GM23338 (cell line): ENCODE data around the gene TAF11. TPM values are rescaled to one million over a fixed set of nuclear protein-coding genes. Genes with fewer than 3 reads are reported as not detected.

Source experiments
- CREB1 ChIP-seq: fragments of 250-450 bp; sonication (Bioruptor Pico); IDR thresholded peaks from 2 replicates; pipeline ENCODE4 v1.5.0; 2020; ENCODE audit warnings: low read depth, mild to moderate bottlenecking, moderate library complexity
- ETS1 ChIP-seq: IDR thresholded peaks from 2 replicates; pipeline ENCODE4 v1.6.1; 2016; ENCODE audit warnings: antibody characterized with exemption
- EZH2 ChIP-seq: fragments of 200-600 bp; sonication (generic); IDR thresholded peaks from one replicate; pipeline ENCODE4 v1.8.0; 2017; ENCODE audit warnings: antibody characterized with exemption, mild to moderate bottlenecking, low read depth; ENCODE audit not compliant: unreplicated experiment
- EZH2phosphoT487 ChIP-seq: fragments of 200-600 bp; sonication (generic); IDR thresholded peaks from one replicate; pipeline ENCODE4 v1.8.1; 2018; ENCODE audit warnings: antibody characterized with exemption; ENCODE audit not compliant: unreplicated experiment
- JUNB ChIP-seq: IDR thresholded peaks from one replicate; pipeline ENCODE4 v1.6.1; 2016; ENCODE audit warnings: antibody characterized with exemption; ENCODE audit not compliant: unreplicated experiment
- NANOG ChIP-seq: IDR thresholded peaks from 2 replicates; pipeline ENCODE4 v1.6.1; 2016; ENCODE audit warnings: antibody characterized with exemption, borderline replicate concordance
- POLR2AphosphoS5 ChIP-seq: IDR thresholded peaks from 2 replicates; pipeline ENCODE4 v1.6.1; 2016; ENCODE audit warnings: antibody characterized with exemption, low read depth
- STAT1 ChIP-seq: IDR thresholded peaks from one replicate; pipeline ENCODE4 v1.6.1; 2016; ENCODE audit warnings: antibody characterized with exemption; ENCODE audit not compliant: unreplicated experiment
- ZNF462 ChIP-seq: fragments of 250-450 bp; sonication (Bioruptor Pico); IDR thresholded peaks from 2 replicates; pipeline ENCODE4 v1.5.0; 2020; ENCODE audit warnings: mild to moderate bottlenecking, moderate library complexity
- polyA plus RNA-seq: library from polyadenylated mRNA; unstranded; fragments of >200 nt; fragmentation: Nextera tagmentation; extraction: Ambion mirVana; gene quantifications from 2 replicates; pipeline ENCODE4 v1.2.1, GENCODE V29; 2016
- total RNA-seq: library from RNA; depleted of rRNA; stranded (reverse); fragments of >200 nt; shearing (Covaris generic); gene quantifications from 2 replicates; pipeline ENCODE4 v1.2.3, GENCODE V29; 2014; rRNA removed

Gene TAF11
- total and polyA plus RNA-seq, 2 experiments from 2014 or later, result 51.1 to 65.3 TPM

- TF ChIP-seq ZNF462 (no peak), STAT1 (no peak), CREB1 (CRISPR knock-in tag) (no peak), NANOG (no peak), POLR2AphosphoS5 (no peak), EZH2 (no peak), EZH2phosphoT487 (no peak), ETS1 (no peak), JUNB (no peak)
Observed at GRCh38 chr6:34829137-34829536, 58.7 kb downstream of the TAF11 start (continued).

Other genes with a start within 250 kb of the TAF11 start
- 76.4 and 80.1 TPM in 2 replicates for gene ILRUN, start 191.3 kb downstream of the TAF11 start, total RNA-seq
- gene ILRUN, start 191.3 kb downstream of the TAF11 start, polyA plus RNA-seq, result 17.6 and 19.2 TPM in 2 replicates
- gene SNRPC, start 130.5 kb downstream of the TAF11 start, total RNA-seq, result 121 and 163 TPM in 2 replicates
- gene SNRPC, start 130.5 kb downstream of the TAF11 start, polyA plus RNA-seq, result 385 and 415 TPM in 2 replicates
- 15.3 and 18.4 TPM in 2 replicates for gene BLTP3A, start 96.0 kb downstream of the TAF11 start, total RNA-seq
- gene BLTP3A, start 96.0 kb downstream of the TAF11 start, polyA plus RNA-seq, result 2.9 and 3.4 TPM in 2 replicates
- 29.6 and 31.9 TPM in 2 replicates for gene ANKS1A, start 1.2 kb upstream of the TAF11 start, total RNA-seq
- gene ANKS1A, start 1.2 kb upstream of the TAF11 start, polyA plus RNA-seq, result 12.1 and 12.6 TPM in 2 replicates